Calu3 (cell line): ENCODE measurements around the gene KIFAP3. TPM values are rescaled to one million over a fixed set of nuclear protein-coding genes. Genes with fewer than 3 reads are reported as not detected.

Experiments
- BruUV-seq: library from RNA; stranded (reverse); fragments of 400-500 nt; replicated peaks from 2 replicates; lab custom pipeline; 2021; lab: Mats Ljungman, UMichigan
- CTCF ChIA-PET: fragments of 300-600 bp; sonication (Branson Sonifier 250); formaldehyde crosslinking; loops from one replicate; lab custom pipeline; 2022; ENCODE audit warnings: antibody characterized with exemption; lab: Charles Lee
- DNase-seq: peaks from one replicate; pipeline ENCODE4 v3.0.0; 2022
- H3K27ac Mint-ChIP-seq: one replicate; pipeline ENCODE4 v1.8.0; 2022; ENCODE audit warnings: mixed read lengths; ENCODE audit not compliant: unreplicated experiment
- H3K27me3 Mint-ChIP-seq: one replicate; pipeline ENCODE4 v1.8.0; 2022; ENCODE audit warnings: mixed read lengths; ENCODE audit not compliant: unreplicated experiment
- H3K36me3 Mint-ChIP-seq: one replicate; pipeline ENCODE4 v1.8.0; 2022; ENCODE audit warnings: mild to moderate bottlenecking, moderate library complexity, mixed read lengths; ENCODE audit not compliant: insufficient read depth, unreplicated experiment
- H3K4me1 Mint-ChIP-seq: one replicate; pipeline ENCODE4 v1.8.0; 2022; ENCODE audit warnings: mild to moderate bottlenecking, low read depth, mixed read lengths; ENCODE audit not compliant: unreplicated experiment
- H3K4me3 Mint-ChIP-seq: one replicate; pipeline ENCODE4 v1.8.0; 2022; ENCODE audit warnings: mild to moderate bottlenecking, low read depth, moderate library complexity, mixed read lengths; ENCODE audit not compliant: unreplicated experiment
- H3K9me3 Mint-ChIP-seq: one replicate; pipeline ENCODE4 v1.8.0; 2022; ENCODE audit warnings: low read depth, mixed read lengths; ENCODE audit not compliant: unreplicated experiment
- intact Hi-C: fragments of 100-400 bp; cut with micrococcal nuclease; formaldehyde crosslinking; loops from one replicate; pipeline ENCODE4 v1.10.0; 2022; ENCODE audit not compliant: unreplicated experiment
- total RNA-seq: library from RNA; stranded (reverse); gene quantifications from 2 replicates; pipeline ENCODE4 v1.2.3, GENCODE V29; 2022
- TF ChIP-seq, protein P1 (sequence below): fragments of 200-600 bp; IDR thresholded peaks from one replicate; pipeline ENCODE4 v1.8.0; 2022; ENCODE audit warnings: antibody characterized with exemption; ENCODE audit not compliant: unreplicated experiment

Gene KIFAP3
- total RNA-seq, 1 experiment from 2014 or later: 16.2 TPM

DNA sequence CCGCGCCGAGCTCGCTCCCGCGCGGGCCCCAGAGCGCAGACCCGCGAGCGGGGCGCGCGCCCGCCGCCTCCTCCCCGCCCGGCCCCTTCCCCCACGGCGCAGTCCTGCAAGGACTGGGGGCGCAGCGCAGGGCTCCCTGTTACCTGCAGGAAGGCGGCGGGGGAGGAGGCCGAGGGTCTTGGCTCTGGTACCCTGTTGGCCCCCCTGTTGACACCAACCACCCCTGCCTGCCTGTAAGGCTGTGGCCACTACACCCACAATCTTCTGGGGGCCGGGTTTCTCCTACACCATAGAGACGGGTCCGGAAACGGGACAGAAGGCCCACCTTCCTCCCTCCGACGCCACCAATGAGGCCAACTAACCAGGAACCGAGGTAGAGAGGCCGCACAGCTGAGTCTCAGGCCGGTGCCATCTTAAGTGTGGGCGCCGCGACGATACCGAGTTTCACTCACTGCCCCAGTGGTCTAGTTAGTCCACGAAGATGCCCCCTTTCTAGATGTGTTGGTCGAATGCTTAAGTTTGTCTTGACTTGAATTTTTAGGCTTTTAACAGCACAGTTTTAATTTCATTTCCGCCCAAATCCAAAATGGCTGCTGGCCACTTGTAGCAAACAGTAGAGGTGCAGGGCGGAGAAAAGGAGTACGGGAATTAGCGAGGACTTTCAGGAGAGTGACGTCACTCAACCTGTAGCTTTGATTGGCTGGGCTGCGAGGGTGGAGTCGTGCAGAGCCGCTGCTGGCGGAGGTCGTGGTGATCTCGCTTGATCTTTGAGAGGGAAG lies 180.7 kb downstream of the KIFAP3 start, which contains the start of gene SCYL3:
Gene SCYL3, minus strand, starts transcription at position 252 of the 779 bp plus-strand sequence. CDS start 5,056 bp downstream, outside the sequence.
- intact Hi-C loops: loop anchor here (10.0 kb wide), 1 partner anchor 1421 kb away; the partner anchor contains the start of gene FMO4
- no TSS peak for BruUV-seq
- H3K4me3 Mint-ChIP-seq: peak within 1 kb of the TSS; percentile 86
- peaks cover 48% of the 10 kb centered on the region for H3K4me1 Mint-ChIP-seq
- H3K27me3 Mint-ChIP-seq: no peaks in the 10 kb centered on the region
- peak; percentile 93 for DNase-seq
- H3K9me3 Mint-ChIP-seq: no peaks in the 10 kb centered on the region
- CTCF ChIA-PET: interaction anchor here (0.5 to 1.3 kb wide), 8 partner anchors 9 to 909 kb away, joined by 3 to 5 read pairs (median 4); no protein-coding TSS in a partner anchor
- TF ChIP-seq, protein P1, sequence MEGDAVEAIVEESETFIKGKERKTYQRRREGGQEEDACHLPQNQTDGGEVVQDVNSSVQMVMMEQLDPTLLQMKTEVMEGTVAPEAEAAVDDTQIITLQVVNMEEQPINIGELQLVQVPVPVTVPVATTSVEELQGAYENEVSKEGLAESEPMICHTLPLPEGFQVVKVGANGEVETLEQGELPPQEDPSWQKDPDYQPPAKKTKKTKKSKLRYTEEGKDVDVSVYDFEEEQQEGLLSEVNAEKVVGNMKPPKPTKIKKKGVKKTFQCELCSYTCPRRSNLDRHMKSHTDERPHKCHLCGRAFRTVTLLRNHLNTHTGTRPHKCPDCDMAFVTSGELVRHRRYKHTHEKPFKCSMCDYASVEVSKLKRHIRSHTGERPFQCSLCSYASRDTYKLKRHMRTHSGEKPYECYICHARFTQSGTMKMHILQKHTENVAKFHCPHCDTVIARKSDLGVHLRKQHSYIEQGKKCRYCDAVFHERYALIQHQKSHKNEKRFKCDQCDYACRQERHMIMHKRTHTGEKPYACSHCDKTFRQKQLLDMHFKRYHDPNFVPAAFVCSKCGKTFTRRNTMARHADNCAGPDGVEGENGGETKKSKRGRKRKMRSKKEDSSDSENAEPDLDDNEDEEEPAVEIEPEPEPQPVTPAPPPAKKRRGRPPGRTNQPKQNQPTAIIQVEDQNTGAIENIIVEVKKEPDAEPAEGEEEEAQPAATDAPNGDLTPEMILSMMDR: no peak
- H3K36me3 Mint-ChIP-seq: peaks cover 40% of the 10 kb centered on the region
- H3K27ac Mint-ChIP-seq: peak within 1 kb of the TSS; percentile 100

DNA sequence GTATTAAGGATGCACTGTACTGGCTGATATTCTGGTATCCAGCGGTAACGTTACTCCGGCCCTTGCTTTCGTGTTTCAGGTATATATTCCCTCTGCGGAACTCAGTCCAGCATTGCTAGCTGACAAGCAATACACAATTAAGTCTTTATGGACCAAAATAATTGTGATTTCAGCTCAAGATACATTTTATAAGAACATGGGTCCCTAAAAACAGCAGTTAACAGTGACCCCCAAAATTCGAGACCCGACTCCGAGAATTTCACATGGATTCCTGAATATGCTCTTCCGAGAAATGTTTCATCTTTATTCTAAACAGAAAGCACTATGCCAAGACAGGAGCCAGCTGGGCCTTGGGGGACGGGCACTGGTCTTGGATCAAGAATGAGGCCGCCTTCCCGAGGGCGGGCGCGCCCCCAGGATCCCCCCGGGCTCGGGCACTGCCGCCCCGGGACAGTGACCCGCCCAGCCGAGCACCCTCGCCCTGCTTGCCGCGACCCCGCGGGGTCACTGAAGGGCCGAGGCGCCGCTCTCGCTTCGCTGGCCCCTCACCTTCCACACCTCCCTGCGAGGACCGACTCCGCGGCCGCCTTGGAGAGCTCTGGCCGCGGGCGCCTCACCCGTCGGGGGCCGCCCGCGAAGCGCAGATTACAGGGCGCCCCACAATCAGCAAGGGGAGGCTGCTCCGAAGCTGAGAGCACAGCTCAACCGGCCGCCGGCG lies 181.4 kb downstream of the KIFAP3 start:
- CTCF ChIA-PET: interaction anchor here (0.5 to 1.3 kb wide), 6 partner anchors 9 to 910 kb away, joined by 3 to 5 read pairs (median 3); no protein-coding TSS in a partner anchor
- Mint-ChIP-seq H3K27me3 (no peaks in the 10 kb centered on the region), H3K27ac (peak overlapping the region; percentile 100), H3K36me3 (peaks cover 40% of the 10 kb centered on the region), H3K4me1 (peaks cover 54% of the 10 kb centered on the region), H3K9me3 (no peaks in the 10 kb centered on the region), H3K4me3 (peak overlapping the region; percentile 86)
- no peak for DNase-seq
- TF ChIP-seq, protein P1: no peak
- BruUV-seq: no TSS peak
- intact Hi-C loops: loop anchor here (10.0 kb wide), 1 partner anchor 1422 kb away; the partner anchor contains the start of gene FMO4

DNA sequence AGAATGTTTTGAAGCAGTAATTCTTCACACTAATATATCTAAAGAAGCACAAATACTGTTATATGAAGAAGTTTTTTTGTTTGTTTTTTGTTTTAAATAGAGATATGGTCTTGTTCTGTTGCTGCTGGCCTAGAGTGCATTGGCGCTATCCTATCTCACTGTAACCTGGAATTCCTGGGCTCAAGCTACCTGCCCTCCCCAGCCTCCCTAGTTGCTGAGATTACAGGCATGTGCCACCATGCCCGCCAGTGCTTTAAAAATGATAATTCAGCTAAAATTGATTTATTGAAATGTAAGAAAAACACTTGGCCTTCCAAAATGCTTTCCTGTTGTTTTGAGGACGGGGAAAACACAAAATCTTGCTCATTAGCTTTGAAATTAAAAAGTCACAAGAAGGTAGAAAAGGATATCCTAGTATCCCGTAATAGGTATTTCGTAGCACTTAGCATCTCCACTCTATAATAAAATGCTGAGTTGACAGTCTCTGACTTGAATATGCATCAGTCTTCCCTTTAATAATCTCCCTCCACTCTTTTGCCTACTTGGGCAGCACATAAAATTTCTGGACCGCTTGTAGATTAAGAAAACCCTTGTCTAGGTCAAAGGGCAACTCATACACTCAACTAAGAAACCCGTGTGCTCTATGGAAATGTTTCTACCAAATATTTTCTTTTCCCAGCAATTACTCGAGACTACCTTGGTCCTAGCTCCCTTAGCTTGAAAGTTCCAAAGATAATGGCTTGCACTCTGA lies 182.1 kb downstream of the KIFAP3 start:
- DNase-seq: no peak
- Mint-ChIP-seq H3K36me3 (peaks cover 40% of the 10 kb centered on the region), H3K4me3 (peak overlapping the region; percentile 86), H3K27me3 (no peaks in the 10 kb centered on the region), H3K9me3 (no peaks in the 10 kb centered on the region), H3K4me1 (peaks cover 54% of the 10 kb centered on the region), H3K27ac (peak overlapping the region; percentile 100)
- CTCF ChIA-PET: no interaction called here
- intact Hi-C loops: loop anchor here (10.0 kb wide), 1 partner anchor 1422 kb away; the partner anchor contains the start of gene FMO4
- BruUV-seq: TSS peak; percentile 47
- TF ChIP-seq, protein P1: no peak

DNA sequence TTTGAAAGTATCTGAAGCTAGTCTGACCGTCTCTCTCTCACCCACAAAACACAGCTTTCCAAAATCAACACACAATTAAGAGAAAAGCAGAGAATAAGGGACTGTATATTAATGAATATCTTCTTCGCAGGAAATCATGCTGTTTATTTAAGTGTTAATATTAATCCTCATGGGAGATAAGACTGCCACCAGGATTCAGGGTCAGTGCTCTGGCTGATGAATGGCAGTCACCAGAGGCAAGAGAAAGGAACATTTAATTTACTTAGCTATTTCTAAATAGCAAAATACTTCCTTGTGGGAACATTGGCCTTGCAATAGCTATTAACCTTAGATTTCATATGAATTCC lies 183.0 kb downstream of the KIFAP3 start:
- Mint-ChIP-seq H3K4me3 (peak overlapping the region; percentile 86), H3K27me3 (no peaks in the 10 kb centered on the region), H3K4me1 (peaks cover 54% of the 10 kb centered on the region), H3K36me3 (peaks cover 40% of the 10 kb centered on the region), H3K9me3 (no peaks in the 10 kb centered on the region), H3K27ac (peak overlapping the region; percentile 100)
- BruUV-seq: no TSS peak
- intact Hi-C loops: loop anchor here (10.0 kb wide), 1 partner anchor 1423 kb away; the partner anchor contains the start of gene FMO4
- DNase-seq: no peak
- TF ChIP-seq, protein P1: no peak
- CTCF ChIA-PET: interaction anchor here (0.6 to 0.8 kb wide), 2 partner anchors 38 to 1587 kb away, joined by 3 to 6 read pairs; no protein-coding TSS in a partner anchor
